22Rv1 (cell line): ENCODE data around the gene AP1S2.
A peak's percentile ranks its signal among the peaks of the same experiment; 100 is the strongest.

ENCODE experiments used
- H3K27ac ChIP-seq: fragments of 450-650 bp; 2 replicates; pipeline ENCODE4 v1.5.1; 2017
- CTCF ChIP-seq: fragments of 450-650 bp; IDR thresholded peaks from 2 replicates; pipeline ENCODE4 v1.5.1; 2017; ENCODE audit warnings: mild to moderate bottlenecking
- ZFX ChIP-seq: fragments of 450-650 bp; IDR thresholded peaks from 2 replicates; pipeline ENCODE4 v1.6.1; 2017; ENCODE audit warnings: antibody characterized with exemption, borderline replicate concordance

Gene AP1S2

GRCh38 chrX:15812192-15812938 lies 42.2 kb downstream of the AP1S2 start:
- H3K27ac ChIP-seq = no peak overlapping the region
- TF ChIP-seq ZFX = no peak
- TF ChIP-seq CTCF = no peak

- TF ChIP-seq ZFX (no peak), CTCF (no peak)
Measured at GRCh38 chrX:15808254-15808653, 46.4 kb downstream of the AP1S2 start.

GRCh38 chrX:15804563-15804962 lies 50.0 kb downstream of the AP1S2 start:
- TF ChIP-seq ZFX = no peak
- H3K27ac ChIP-seq = no peak overlapping the region

More at GRCh38 chrX:15808254-15808653, 46.4 kb downstream of the AP1S2 start:
- H3K27ac ChIP-seq = no peak overlapping the region

- H3K27ac ChIP-seq = no peak overlapping the region
- TF ChIP-seq ZFX = no peak
- TF ChIP-seq CTCF = no peak
Measured at GRCh38 chrX:15797707-15798106, 56.9 kb downstream of the AP1S2 start.

- TF ChIP-seq CTCF (no peak), ZFX (no peak)
- H3K27ac ChIP-seq = peak overlapping the region; percentile 78
Measured at GRCh38 chrX:15790769-15791290, 63.8 kb downstream of the AP1S2 start.

GRCh38 chrX:15789979-15790768 lies 64.4 kb downstream of the AP1S2 start, which contains the start of gene ZRSR2:
Gene ZRSR2 (plus strand): TSS chrX:15790484. CDS start chrX:15790496, 12 bp downstream.
- peak within 1 kb of the TSS; percentile 78 for H3K27ac ChIP-seq
- TF ChIP-seq CTCF (no peak), ZFX (no peak)

GRCh38 chrX:15786915-15787314 lies 67.7 kb downstream of the AP1S2 start:
- H3K27ac ChIP-seq = no peak overlapping the region
- TF ChIP-seq ZFX = no peak
- no peak for TF ChIP-seq CTCF
